HG03571 (cell line): ENCODE data around the gene PMEPA1.

Experiments
- ATAC-seq: cut with Tn5 transposase; IDR thresholded peaks from one replicate; pipeline ENCODE4 v1.9.1; 2021; ENCODE audit not compliant: unreplicated experiment

Gene PMEPA1

DNA sequence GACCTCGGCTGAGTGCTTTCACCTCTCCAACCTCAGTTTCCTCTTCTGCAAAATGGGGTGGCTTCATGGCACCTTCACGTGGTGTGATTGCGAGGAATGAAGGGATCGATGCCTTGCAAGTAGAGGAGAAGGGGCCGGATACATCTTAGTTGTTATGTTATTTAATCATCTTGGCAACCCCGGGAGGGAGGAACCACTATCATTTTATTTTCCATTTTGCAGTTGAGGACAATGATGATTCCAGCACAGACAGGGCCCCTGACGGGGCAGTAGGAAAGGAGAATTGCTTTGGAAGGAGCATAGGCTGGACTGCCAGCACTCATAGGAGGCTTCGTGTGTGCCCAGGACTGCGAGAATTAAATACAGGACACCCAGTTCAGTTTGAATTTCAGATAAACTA is 2.5 kb upstream of the PMEPA1 start:
- ATAC-seq: no peak

- no peak for ATAC-seq
Measured at GRCh38 chr20:57711826-57712225, 2.0 kb upstream of the PMEPA1 start.

- no peak for ATAC-seq
Measured at GRCh38 chr20:57711311-57711712, 1.5 kb upstream of the PMEPA1 start.

DNA sequence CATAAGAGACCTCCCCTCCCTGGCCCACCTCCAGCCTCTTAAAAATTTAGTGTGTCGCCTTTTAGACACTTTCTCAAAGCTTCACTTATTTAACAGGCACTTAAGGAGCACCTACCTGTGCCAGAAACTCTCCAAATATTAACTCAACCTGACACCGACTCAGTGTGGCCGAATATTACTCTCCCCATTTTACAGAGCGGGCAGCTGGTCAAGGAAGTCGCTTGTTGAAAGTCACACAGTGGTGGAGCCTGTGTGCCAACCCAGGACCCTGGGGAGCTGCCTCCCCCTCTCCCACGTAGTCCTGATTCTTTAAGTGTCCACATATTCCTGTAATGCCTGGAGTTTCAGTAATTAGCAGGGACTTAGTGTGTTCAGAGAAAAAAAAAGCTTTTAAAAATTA is 1.0 kb upstream of the PMEPA1 start:
- ATAC-seq: no peak

DNA sequence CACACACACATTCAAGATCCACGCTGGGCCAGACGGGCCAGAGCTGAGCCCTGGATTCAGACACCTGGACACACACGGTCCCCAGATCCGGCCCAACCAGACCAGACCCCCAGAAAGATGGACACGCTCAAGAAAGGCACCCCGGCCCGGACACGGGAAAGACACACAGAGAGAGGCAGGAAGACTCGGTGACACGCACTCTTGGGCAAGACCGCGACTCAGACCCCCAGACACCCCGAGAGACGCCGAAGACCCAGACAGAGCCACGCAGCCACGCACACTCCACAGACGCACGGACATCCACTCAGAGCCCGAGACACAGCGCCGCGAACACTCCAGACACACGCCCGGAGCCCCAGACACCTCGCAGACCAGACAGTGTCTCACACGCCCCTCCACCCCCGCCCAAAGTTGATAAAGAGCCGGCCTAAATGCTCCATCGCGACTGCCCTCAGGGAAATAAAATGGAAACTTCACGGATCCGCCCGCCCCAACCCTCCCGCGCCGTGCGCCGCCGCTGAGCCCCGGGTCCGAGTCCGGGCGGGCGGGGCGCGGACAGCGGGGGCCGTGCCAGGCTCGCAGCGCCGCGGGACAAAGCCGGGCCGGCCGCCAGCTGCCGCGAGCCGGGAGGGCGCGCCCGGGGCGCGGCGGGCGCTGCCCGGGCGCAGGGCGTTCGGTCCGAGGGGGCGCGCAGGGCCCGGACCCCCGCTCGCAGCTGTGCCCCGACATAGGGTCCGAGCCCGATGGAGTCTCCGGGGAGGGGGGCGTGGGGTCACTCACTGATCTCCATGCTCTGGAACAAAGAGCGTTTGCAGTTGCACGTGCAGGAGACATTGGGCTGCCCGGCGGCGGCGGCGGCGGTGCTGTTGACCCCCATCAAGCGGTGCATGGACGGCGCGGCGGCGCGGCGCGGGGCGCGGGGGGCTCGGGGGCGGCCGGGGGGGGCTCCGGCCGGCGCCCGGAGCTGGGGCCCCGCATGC is 831 bp downstream of the PMEPA1 start:
- ATAC-seq: no peak

DNA sequence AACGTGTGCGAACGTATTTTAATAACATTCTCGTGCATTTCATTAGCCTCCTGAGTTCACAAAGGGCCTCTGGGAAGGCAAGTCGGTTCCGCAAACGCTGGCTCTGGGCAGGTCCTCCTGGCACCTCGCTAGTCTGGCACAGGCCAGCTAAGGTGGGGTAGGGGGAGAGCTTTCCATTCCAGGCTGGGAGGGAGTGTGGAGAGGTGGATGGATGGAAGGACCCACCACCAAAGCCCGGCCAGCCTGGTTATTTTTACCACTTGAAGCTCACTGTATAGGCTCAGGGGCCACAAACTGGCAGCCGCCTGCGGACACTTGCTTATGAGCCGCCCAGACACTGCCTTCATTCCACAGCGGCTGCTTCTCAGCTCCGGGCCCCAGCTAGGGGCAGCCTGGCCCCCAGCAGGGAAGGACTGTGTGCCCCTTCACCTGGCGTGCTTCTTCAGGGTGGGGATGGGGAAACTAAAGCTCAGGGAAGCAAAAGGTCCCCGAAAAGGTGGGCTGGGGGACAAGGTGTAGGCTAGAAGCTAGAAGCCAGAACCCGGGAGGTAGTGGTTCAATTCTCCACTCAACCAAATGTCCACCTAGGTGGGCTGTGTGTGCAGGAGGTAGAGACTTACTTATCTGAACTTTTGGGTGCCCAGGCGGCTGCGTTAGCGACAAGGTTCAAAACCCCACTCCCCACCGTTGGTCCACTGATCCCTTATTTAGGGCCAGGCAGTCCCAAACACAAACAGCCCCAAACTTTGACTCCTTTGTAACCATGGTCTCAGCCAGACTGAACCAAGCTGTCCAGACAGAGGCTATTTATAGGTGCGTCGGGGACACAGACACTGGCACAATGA is 1.7 kb downstream of the PMEPA1 start:
- no peak for ATAC-seq

GRCh38 chr20:57707320-57707719 is 2.5 kb downstream of the PMEPA1 start:
- no peak for ATAC-seq

GRCh38 chr20:57705127-57705899 is 4.5 kb downstream of the PMEPA1 start:
- no peak for ATAC-seq

DNA sequence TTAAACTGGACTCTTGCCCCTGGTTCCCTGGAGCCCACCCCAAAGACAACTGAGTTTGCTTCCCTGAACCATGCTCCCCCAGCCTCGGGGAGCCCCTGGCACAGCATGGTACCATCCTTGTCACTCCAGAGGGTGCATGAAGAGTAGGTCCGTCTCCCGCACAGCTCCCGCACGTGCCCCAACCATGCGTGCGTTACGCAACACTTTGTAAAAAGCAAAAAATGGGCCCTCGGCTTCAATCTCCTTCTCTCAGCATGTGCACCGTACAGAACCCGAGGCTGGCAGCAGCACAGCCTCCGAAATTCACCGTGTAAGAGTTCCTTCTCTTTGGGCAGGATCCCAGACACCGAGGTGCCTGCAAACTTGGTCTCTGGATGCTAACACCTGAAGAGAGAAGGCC is 5.6 kb downstream of the PMEPA1 start:
- ATAC-seq: no peak

- no peak for ATAC-seq
Measured at GRCh38 chr20:57703013-57703412, 6.8 kb downstream of the PMEPA1 start.

DNA sequence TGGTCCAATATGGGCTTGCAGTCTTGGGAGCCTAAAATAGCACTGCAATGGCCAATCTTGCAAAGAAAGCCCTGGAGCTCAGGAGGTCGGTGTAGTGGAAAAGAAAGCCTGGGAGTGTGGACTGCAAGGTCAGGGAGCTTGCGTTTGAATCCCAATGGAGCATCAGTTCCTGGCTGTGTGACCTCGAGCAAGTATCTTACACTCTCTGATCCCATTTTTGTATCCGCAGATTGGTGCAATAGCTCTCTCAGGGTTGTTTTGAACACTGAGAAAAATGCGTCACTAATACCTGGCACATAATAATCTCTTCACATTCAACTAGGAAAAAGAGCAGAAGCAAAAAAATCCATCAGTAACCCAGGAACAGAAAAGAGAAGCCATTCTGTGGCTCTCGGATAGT is 7.3 kb downstream of the PMEPA1 start:
- no peak for ATAC-seq

- ATAC-seq: no peak
Measured at GRCh38 chr20:57702091-57702490, 7.7 kb downstream of the PMEPA1 start.

GRCh38 chr20:57701651-57702050 is 8.2 kb downstream of the PMEPA1 start:
- no peak for ATAC-seq

DNA sequence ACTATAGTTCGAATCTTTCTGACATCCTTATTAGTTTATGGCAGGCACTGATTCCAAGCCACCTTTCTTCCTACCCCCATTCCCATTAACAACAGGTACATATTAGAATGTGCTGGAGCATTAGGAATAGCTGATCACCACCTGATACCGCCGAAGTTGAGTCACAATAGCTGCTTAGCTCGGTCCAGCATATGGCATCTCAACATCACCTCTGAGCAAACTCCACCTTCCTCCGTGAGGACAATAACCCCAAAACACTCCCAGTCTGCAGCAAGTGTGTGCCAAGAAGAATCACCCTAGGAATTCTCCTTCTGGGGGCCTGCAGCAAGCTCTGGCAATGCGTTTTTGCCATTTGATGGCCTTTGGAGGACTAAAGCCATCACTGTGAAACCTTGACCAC is 8.7 kb downstream of the PMEPA1 start:
- ATAC-seq: no peak

GRCh38 chr20:57699395-57699794 is 10.4 kb downstream of the PMEPA1 start:
- no peak for ATAC-seq

- no peak for ATAC-seq
Measured at GRCh38 chr20:57698867-57699275, 10.9 kb downstream of the PMEPA1 start.

DNA sequence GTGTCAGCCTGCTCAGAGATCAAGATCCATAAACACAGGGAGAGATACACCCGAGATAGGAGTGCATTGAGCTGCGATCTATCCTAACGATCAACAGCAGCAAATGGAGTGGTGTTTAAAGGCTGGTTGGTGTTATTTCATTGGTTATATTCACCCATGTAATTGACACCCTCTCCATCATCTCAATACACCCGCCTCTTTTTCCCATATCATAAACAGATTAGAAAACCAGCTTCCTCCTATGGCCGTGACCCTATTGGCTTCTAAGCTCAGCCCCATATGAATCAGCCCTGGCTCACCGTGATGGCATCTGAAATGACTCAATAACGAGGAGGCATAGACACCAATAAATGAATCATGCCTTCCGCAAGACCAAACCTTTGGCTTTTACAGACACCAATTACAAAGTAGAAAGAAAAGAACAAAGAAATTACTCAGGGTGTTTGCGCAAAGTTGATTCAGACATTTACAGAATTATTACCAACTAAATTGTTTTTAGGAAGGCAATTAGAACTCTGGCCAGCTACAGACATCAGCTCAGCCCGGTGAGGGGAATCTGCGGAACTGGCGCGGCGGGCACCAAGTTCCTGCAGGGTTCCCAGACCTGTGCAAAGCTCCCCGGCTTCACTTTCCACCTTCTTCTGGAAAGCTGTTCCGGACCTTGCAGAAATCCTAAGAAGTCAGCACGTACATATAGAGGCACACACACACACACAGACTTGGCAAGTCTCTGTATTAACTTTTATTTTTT is 11.5 kb downstream of the PMEPA1 start:
- ATAC-seq: no peak

DNA sequence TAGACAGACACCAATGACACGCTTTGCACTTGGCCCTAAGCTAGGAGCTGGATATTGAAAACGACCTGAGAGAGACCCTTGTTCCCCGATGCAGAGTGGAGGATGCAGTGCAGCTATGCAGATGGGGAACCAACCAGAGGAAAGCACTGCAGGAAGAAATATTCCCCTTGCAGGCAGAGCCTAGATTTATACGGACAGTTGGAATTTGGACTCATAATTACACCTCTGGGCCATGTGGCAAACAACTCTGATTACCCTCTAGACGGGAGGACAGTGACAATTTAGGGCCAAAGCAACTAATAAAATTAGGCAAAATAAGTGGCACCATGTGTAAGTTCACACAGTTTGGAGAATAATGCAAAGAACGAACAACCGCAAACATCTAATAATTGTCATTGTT is 12.3 kb downstream of the PMEPA1 start:
- ATAC-seq: no peak

GRCh38 chr20:57696401-57696961 is 13.3 kb downstream of the PMEPA1 start:
- ATAC-seq: no peak

DNA sequence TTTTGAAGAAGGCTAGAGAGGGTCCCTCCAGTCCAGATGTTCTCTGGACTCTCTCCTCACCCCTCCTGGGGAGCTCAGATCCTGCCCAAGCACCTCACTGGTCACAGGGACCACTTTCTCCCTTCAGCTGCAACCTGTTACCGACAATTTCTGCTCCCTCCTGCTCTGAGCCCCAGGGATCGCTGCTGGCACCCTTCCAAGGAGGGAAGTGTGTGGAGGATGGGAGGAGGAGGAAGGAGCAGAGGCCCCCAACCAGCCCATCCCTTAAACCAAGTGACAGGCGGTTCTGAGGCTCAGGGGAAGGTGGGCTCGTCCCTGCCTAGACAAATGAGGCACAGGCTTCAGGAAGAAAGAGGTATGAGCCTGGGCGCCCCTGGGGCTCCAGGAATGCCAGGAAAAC is 13.9 kb downstream of the PMEPA1 start:
- no peak for ATAC-seq
